GM19043 (cell line): Measurements from ENCODE around the gene SSTR5.
"Not testable (repeated sequence)": the region's sequence is repeated elsewhere in the genome, so short reads cannot be mapped to it uniquely, and the experiment has no call there.

Experiments
- ATAC-seq: cut with Tn5 transposase; IDR thresholded peaks from one replicate; pipeline ENCODE4 v1.9.1; 2021; ENCODE audit warnings: low read depth; ENCODE audit not compliant: unreplicated experiment

SSTR5 gene

GRCh38 chr16:1071561-1072225, 854 bp upstream of the SSTR5 start:
- ATAC-seq: no peak

DNA sequence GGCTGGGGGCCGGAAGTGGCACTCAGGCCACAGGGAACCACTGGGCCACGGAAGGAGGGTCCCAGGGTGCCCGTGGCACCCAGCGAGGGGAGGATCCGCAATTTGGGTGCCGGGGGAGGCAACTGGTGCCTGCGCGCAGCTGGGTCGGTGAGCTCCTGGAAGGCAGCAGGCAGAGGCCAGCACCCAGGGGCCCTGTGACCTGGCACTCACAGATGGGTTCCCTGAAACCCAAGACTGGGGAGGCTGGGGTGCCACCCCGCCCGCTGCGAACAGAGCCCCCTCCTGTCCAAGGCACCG, 663 bp downstream of the SSTR5 start:
- no peak for ATAC-seq

DNA sequence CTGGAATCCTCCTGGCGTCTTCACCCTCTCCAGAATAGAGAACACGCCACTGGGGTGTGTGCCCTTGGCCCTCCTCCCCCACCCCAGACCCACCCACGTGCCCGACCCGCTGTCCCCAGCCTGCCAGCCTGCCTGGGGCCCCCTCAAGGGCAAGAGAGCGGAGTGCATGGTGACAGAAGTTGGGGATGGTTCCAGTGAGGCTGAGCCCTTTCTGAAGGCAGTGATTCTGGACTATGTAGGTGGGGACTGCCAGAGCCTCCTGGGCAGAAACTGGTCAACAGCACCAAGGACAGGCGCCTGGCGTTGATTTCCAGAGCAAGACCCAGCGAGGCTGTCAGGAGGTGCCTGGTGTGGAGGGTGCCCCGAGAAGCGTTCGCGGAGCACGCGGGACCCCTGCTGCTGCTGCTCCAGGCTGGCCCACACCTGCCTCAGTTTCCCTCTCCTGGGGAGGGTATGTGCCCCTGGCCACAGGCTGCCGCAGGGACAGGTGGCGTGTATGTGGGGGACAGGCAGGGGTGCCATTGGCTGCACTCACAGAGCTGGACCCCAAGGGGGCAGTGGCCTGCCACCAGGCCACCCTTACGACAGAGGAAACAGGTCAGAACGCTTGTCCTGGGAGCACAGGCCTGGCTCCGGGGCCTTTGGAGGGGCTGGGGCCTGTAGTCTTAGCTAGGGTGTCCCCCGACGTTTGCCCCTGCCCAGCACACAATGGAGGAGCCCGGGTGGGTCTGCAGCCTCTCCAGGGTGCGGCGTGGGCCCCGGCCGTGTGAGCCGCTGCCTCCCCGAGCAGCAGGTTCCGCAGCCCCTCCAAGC, 1.2 kb downstream of the SSTR5 start:
- ATAC-seq: no peak

DNA sequence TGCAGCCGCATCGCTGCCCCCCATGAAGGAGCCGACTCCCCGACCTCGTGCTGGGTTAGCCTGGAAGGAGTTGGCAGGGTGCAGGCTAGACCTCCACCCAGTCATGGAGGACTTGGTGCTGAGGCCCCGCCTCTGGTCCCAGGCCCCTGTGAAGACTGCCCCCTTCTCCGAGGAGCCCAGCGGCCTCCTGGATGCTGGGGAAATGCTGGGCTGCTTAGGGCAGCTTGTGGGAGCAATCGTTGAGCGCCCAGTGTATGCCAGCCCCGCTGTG, 1.8 kb downstream of the SSTR5 start:
- no peak for ATAC-seq

DNA sequence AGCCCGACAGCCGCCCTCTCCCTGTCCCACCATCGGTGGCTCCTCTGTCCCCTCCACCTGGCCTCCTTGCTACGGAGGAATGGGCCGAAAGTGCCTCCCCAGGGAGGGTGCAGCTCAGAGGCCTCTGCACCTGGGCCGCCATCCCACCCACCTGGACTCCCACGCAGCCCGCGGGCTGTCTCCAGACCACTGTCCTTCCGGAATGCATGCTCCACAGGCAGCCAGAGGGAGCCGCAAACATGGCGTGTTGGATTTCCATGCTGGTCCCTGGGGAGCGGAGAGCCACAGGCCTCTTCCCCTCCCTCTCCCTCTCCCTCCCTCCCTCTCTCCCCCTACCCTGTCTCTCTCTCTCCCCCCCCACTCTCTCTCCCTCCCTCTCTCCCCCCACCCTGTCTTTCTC, 3.0 kb downstream of the SSTR5 start:
- no peak for ATAC-seq

DNA sequence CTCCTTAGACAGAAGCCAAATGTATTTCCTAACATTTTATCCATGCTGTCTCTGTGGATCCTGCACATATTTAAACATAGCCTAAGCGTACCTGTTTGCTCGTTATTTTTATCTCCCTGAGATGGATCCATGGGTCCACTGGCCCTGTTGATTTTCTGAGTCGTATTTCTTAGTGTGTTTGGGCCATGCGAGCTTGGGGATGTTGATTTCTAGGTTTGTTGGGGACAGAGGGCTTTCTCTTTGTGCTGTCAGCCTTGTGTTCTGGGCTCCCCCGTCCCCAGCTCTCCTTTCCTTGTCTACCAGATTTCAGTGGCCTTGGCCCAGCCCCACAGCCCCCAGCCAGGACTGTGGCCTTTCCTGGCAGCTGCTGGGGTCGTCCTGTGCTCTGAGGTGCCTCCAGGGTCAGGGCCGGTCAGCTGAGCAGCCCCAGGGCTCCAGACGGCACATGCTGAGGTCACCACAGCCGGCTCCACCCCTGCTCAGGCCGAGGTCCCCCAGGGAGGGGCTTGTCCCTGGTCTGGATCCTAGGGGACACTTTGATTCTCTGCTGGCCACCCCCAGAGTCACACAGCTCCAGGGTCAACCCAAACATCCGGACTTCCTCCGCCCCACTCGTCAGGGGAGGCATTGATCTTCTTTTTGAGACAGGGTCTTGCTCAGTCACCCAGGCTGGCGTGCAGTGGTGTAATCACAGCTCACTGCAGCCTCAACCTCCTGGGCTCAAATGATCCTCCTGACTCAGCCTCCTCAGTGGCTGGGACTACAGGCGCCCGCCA, 4.4 kb downstream of the SSTR5 start:
- ATAC-seq: no peak

DNA sequence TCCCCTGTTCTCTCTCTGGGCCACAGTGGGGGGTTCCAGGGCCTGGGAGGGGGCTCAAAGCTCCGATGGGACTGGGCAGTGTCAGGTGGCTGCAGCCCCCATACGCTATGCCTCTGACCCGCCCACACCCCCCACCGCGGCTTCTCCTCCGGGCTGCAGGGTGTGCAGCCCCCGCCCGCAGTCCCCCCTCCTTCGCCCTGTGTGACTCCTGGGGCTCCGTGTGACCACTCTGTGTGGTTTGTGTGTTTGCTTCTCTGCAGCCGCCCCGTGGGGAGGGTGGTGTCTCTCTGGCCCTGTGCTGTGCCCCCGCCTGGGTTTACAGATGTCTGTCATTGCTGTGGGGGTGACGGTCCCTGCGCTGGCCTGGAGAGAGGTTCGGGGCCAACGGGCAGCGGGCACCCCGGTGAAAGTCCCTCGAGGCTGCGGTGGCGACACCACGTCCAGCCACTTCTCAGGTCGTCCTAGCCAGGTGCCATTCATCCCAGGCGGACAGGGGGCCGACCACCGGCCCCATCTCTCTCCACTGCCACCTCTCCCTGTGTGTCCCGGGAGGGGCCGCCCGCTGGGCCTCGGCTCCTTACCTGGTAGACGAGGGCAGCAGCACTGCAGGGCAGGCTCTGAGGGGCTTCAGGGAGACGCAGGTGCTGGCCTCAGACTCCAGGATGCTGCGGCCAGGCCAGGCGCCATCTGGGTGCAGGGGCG, 5.5 kb downstream of the SSTR5 start:
- ATAC-seq: no peak

DNA sequence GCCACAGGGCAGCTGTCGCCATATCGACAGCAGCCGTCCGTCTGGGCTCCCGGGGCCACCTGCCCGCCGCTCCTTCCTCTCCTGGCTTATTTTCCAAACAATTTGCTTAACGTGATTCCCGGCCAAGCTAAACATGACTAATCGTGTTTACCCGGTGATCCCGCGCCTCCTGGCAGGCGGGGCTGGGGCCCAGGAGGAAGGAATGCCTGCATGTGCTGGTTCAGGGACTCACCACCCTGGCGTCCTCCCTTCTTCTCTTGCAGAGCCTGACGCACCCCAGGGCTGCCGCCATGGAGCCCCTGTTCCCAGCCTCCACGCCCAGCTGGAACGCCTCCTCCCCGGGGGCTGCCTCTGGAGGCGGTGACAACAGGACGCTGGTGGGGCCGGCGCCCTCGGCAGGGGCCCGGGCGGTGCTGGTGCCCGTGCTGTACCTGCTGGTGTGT, 6.1 kb downstream of the SSTR5 start:
- no peak for ATAC-seq

- ATAC-seq: no peak
Observed at GRCh38 chr16:1079341-1079740, 6.8 kb downstream of the SSTR5 start.

GRCh38 chr16:1079786-1080525, 7.4 kb downstream of the SSTR5 start:
- ATAC-seq: no peak

DNA sequence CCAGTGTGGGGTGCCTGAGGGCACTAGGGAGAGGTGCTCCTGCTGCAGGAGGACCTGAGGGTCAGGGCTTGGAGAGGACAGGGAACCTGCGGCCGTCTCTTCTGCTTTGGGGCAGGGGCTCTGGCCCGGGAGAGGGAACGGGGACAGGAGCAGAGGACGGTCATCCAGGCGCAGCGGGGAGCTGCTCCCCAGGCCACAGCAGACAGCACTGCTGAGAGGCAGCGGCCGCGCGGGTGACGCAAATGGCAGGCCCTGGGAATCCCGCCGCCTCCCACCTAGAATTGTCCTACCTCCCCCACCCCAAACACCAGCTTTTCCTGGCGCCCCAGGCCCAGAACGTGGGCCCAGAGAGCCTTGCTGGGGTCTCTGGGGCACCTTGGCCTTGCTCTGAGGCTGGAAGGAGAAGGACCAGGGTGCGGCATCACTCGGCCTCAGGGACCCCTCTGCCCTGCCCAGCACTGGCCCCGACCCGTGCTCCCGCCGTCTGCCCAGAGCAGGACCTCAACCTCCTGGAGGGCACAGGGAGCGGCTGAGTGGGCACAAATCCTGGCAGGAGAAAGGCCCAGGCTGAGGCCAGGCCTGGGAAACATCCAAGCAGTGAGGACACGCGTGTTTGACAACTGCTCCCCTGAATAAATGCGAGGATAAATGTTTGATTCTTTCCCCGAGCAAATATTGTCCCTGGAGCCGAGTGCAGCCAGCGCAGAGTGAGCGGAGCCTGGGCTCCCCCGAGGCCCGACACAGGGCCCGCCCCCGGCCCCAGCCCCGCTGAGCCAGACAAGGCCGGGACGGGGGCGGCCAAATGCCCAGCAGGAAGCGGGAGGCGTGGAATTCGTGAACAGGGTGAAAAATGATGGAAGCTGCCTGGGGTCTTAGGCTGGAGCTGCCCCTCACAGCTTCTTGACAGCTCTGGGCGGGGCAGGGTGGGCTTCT, 8.5 kb downstream of the SSTR5 start:
- no peak for ATAC-seq

DNA sequence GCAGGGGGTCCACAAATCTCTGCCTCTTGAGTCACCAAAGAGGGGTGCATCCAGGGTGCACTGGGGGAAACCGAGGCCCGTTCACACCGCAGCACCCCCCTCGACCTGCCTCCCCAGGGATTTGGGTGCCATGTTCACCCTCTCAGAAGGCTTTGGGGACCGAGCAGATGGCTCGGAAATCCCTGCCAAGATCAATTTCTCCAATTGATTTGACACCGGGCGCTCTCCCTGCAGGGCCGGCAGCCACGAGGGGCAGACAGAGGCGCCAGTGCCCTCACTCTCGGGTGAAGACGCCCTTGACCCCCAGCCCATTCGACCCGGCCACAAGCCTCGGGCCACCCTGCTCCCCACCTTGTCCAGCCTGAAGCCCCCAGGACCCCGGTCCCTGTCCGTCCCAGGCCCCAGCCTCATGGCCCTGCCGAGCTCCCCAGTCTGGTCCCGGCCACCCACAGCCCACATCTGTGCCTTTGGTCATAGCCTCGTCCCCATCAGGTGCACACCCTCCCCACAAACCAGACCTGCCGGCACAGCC, 9.3 kb downstream of the SSTR5 start:
- ATAC-seq: no peak

DNA sequence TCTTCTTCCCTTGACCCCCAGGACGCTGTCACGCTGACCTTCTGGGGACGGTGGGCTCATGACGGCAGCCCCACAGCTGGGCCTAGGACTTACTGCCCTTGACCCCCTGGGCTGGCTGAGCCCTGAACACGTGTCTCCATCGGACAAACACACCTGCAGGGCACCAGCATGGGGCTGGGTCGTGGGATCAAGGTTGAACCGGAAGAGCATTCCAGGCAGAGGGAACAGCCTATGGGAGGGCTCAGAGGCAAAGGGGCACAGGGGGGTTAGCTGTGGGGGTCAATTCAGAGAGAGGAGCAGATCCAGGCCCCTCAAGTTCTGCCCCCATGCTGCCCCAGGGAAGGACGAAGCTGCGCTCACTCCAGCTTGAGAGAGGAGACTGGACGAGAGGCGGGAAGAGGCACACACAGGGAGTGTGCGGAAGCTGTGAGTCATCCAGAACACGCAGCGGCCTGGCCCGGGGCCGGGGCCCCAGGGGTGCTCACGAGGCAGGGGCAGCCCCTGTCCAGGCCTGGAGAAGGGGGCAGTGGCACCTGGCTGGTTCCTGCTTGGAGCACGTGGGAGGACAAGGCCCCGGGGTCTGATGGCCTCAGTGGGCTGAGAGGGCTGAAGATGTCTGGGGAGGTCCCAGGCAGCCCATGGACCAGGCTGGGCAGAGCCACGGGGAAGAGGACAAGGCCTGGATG, 9.9 kb downstream of the SSTR5 start:
- no peak for ATAC-seq

GRCh38 chr16:1082952-1083675, 10.6 kb downstream of the SSTR5 start:
- ATAC-seq: no peak

GRCh38 chr16:1084971-1085370, 12.4 kb downstream of the SSTR5 start:
- ATAC-seq: no peak

- not testable (repeated sequence) for ATAC-seq
Observed at GRCh38 chr16:1086443-1086842, 13.9 kb downstream of the SSTR5 start.

GRCh38 chr16:1088295-1089170, 16.0 kb downstream of the SSTR5 start:
- no peak for ATAC-seq
